Stimulated activated CD8-positive, alpha-beta memory T cell treated with anti-CD3 and anti-CD28 coated beads, Interleukin-15, amount 100 ng/mL, for 1 hour (primary cell): Measurements from ENCODE around the gene RCSD1.

Experiments used
- DNase-seq: peaks from one replicate; pipeline ENCODE4 v3.0.0-alpha.2; 2020; ENCODE audit warnings: low read depth

The RCSD1 gene

GRCh38 chr1:167641786-167642500 is 11.9 kb downstream of the RCSD1 start:
- no peak for DNase-seq

- no peak for DNase-seq
Observed at GRCh38 chr1:167642501-167642826, 12.4 kb downstream of the RCSD1 start.

GRCh38 chr1:167643441-167643840 is 13.4 kb downstream of the RCSD1 start:
- DNase-seq = no peak

GRCh38 chr1:167644551-167644950 is 14.5 kb downstream of the RCSD1 start:
- DNase-seq = no peak

- no peak for DNase-seq
Observed at GRCh38 chr1:167645140-167645541, 15.1 kb downstream of the RCSD1 start.

- DNase-seq = no peak
Observed at GRCh38 chr1:167645625-167646414, 15.8 kb downstream of the RCSD1 start.

- DNase-seq = no peak
Observed at GRCh38 chr1:167648252-167648849, 18.3 kb downstream of the RCSD1 start.

GRCh38 chr1:167648978-167649744 is 19.1 kb downstream of the RCSD1 start:
- no peak for DNase-seq

- no peak for DNase-seq
Observed at GRCh38 chr1:167650269-167651160, 20.5 kb downstream of the RCSD1 start.

- no peak for DNase-seq
Observed at GRCh38 chr1:167651161-167651693, 21.2 kb downstream of the RCSD1 start.

- DNase-seq = no peak
Observed at GRCh38 chr1:167654975-167655575, 25.0 kb downstream of the RCSD1 start.

GRCh38 chr1:167656657-167657056 is 26.6 kb downstream of the RCSD1 start:
- no peak for DNase-seq

GRCh38 chr1:167658574-167659328 is 28.7 kb downstream of the RCSD1 start:
- DNase-seq = no peak

GRCh38 chr1:167659450-167659849 is 29.4 kb downstream of the RCSD1 start:
- DNase-seq = no peak

- DNase-seq = no peak
Observed at GRCh38 chr1:167659881-167660280, 29.8 kb downstream of the RCSD1 start.

GRCh38 chr1:167661527-167662426 is 31.7 kb downstream of the RCSD1 start:
- no peak for DNase-seq

GRCh38 chr1:167663002-167663772 is 33.2 kb downstream of the RCSD1 start:
- DNase-seq = no peak

GRCh38 chr1:167665469-167665868 is 35.4 kb downstream of the RCSD1 start:
- no peak for DNase-seq
